ENCODE data around the gene CD151. TPM values are rescaled to one million over a fixed set of nuclear protein-coding genes. Genes with fewer than 3 reads are reported as not detected.

Gene CD151
- total RNA-seq, 2 experiments from 2014 or later, result 23.1 to 54.9 TPM

DNA sequence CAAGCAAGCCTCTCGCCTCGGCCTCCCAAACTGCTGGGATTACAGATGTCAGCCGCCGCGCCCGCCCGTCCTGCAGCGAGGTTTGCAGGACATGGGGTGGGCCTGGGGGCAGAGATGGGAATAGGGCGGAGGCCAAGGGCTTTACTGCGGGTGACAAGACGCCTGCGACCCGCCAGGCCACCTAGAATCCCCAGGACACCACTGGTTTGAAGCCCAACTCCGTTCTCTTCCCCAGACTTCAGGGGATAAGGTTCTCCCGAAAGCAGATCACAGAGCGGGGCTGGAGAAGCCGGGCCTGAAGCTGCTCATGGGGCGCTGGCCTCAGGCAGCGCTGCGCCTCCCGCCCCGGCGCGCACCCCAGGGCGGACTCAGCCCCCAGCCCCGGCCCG is 9.2 kb downstream of the CD151 start:
- peak overlapping the region; percentile 86 for H3K4me3 Mint-ChIP-seq
- no peaks in the 10 kb centered on the region for H3K9me3 Mint-ChIP-seq (ENCODE audit: low read depth)
- H3K27ac Mint-ChIP-seq, result peak overlapping the region; percentile 80
- peaks cover 24% of the 10 kb centered on the region for H3K4me1 Mint-ChIP-seq
- DNase-seq (no peak), ATAC-seq (peak; percentile 49)
- H3K36me3 Mint-ChIP-seq, result peaks cover 7% of the 10 kb centered on the region
- no peaks in the 10 kb centered on the region for H3K27me3 Mint-ChIP-seq
- CTCF ChIA-PET, result interaction anchor here (2.6 kb wide), 1 partner anchor 9 kb away, joined by 11 read pairs; the partner anchor contains the start of gene CD151

DNA sequence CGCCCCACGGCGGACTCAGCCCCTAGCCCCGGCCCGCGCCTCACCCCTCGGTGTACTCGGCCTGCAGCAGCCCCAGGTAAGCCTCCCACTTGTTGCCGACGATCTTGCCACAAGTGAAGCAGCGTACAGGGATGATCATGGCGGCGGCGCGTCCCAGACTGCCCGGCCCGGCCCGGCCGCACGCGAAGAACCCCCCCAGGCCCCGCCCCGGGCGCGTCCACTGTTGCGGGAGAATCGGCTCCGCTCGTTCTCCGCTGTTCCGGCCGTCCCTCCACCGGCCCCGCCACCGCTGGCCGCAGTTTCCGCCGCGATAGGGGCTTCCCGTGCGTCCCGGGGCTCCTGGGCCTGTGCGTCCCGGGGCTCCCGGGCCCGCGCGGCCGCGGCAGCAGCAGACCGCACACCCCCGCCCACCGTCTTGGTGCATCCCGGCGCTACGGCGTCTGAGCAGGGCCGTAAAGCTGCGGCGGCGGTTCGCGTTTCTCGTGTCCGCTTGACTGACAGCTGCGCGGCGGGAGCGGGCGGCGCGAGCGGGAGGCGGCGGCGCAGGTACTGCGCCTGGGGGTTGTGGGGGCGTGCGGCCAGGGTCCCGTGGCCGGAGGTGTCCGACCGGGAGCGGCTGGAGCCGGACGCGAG is 9.7 kb downstream of the CD151 start, which contains the start of the genes POLR2L and TSPAN4:
Gene POLR2L (minus strand): TSS at position 160 of the 633 bp plus-strand sequence. CDS start 21 bp downstream, at position 139.
Gene TSPAN4 (plus strand): TSS at position 483 of the 633 bp plus-strand sequence. CDS start 7,453 bp downstream, outside the sequence.
- H3K4me1 Mint-ChIP-seq, result peaks cover 24% of the 10 kb centered on the region
- no peaks in the 10 kb centered on the region for H3K27me3 Mint-ChIP-seq
- H3K9me3 Mint-ChIP-seq (ENCODE audit: low read depth), result no peaks in the 10 kb centered on the region
- H3K27ac Mint-ChIP-seq, result peak within 1 kb of the TSS; percentile 80
- peak within 1 kb of the TSS; percentile 86 for H3K4me3 Mint-ChIP-seq
- H3K36me3 Mint-ChIP-seq, result peaks cover 7% of the 10 kb centered on the region
- DNase-seq, result peak; percentile 90
- peak; percentile 79 for ATAC-seq
- CTCF ChIA-PET, result interaction anchor here (1.0 to 2.6 kb wide), 5 partner anchors 10 to 78 kb away, joined by 3 to 11 read pairs (median 3); partner anchors contain the start of genes CD151, PNPLA2 and RPLP2

GRCh38 chr11:843086-843734 is 10.5 kb downstream of the CD151 start:
- Mint-ChIP-seq H3K27ac (no peak overlapping the region), H3K9me3 (ENCODE audit: low read depth) (no peaks in the 10 kb centered on the region), H3K27me3 (no peaks in the 10 kb centered on the region), H3K4me1 (peaks cover 24% of the 10 kb centered on the region), H3K36me3 (peaks cover 7% of the 10 kb centered on the region), H3K4me3 (peak overlapping the region; percentile 63)
- DNase-seq (no peak), ATAC-seq (peak; percentile 7)
- CTCF ChIA-PET, result interaction anchor here (0.8 to 2.6 kb wide), 8 partner anchors 9 to 78 kb away, joined by 3 to 11 read pairs (median 4); partner anchors contain the start of genes CD151, PNPLA2 and RPLP2

DNA sequence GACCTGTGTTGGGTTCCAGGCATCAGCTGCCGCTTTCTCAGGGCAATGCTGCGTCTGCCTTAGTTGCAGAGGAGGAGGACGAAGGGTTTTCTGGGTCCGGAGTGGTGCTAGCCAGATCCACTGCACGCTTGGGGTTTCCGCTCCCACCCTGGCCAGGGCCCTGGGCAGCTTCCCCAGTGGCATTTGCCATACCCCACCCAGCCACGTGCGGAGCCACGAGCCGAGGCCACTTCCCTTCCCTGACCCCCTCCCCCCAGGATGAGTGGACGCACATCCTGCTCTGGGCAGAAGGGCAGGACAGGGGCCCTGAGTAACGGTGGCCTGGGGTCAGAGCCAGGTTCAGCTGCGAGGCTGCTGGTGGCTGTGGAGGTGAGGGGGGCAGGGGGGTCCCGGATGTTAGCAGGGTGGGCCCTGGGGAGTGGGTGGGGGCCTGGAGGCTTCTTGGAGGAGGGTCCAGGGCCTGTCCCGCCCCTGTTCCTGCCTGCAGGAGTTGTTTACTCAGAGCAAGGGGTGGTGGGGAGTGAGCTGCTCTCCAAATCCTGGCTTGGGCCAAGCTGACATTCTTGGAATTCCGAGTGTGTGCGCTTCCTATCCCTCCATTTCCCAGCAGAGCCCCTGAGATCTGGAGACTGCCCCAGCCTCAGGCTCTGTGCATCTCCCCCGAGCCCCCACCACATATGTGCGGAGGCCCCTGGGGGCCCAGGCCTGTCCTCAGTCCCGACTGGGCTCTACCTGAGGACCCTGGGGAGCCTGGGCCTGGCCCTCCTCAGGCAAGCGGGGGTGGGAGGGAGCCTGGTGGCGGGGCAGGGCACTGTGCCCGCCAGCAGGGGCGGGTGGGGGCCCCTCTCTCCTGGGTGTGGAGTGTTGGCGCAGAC is 11.3 kb downstream of the CD151 start:
- H3K9me3 Mint-ChIP-seq (ENCODE audit: low read depth), result no peaks in the 10 kb centered on the region
- CTCF ChIA-PET, result interaction anchor here (0.8 to 2.6 kb wide), 7 partner anchors 10 to 34 kb away, joined by 3 to 11 read pairs (median 4); partner anchors contain the start of genes CD151, PNPLA2 and RPLP2
- ATAC-seq, result no peak
- peak overlapping the region; percentile 63 for H3K4me3 Mint-ChIP-seq
- H3K36me3 Mint-ChIP-seq, result peaks cover 7% of the 10 kb centered on the region
- H3K27ac Mint-ChIP-seq, result no peak overlapping the region
- peaks cover 6% of the 10 kb centered on the region for H3K27me3 Mint-ChIP-seq
- peaks cover 29% of the 10 kb centered on the region for H3K4me1 Mint-ChIP-seq
- no peak for DNase-seq

- Mint-ChIP-seq H3K9me3 (ENCODE audit: low read depth) (no peaks in the 10 kb centered on the region), H3K4me1 (peaks cover 29% of the 10 kb centered on the region), H3K4me3 (no peak overlapping the region), H3K36me3 (peaks cover 6% of the 10 kb centered on the region), H3K27me3 (peaks cover 8% of the 10 kb centered on the region), H3K27ac (no peak overlapping the region)
- CTCF ChIA-PET, result no interaction called here
- no peak for DNase-seq
- no peak for ATAC-seq
Observed at GRCh38 chr11:844693-845644, 12.2 kb downstream of the CD151 start.

- no peak overlapping the region for H3K27ac Mint-ChIP-seq
- CTCF ChIA-PET, result interaction anchor here (1.5 kb wide), 1 partner anchor 205 kb away, joined by 8 read pairs; no protein-coding TSS in a partner anchor
Observed at GRCh38 chr11:845872-846495, 13.2 kb downstream of the CD151 start.

DNA sequence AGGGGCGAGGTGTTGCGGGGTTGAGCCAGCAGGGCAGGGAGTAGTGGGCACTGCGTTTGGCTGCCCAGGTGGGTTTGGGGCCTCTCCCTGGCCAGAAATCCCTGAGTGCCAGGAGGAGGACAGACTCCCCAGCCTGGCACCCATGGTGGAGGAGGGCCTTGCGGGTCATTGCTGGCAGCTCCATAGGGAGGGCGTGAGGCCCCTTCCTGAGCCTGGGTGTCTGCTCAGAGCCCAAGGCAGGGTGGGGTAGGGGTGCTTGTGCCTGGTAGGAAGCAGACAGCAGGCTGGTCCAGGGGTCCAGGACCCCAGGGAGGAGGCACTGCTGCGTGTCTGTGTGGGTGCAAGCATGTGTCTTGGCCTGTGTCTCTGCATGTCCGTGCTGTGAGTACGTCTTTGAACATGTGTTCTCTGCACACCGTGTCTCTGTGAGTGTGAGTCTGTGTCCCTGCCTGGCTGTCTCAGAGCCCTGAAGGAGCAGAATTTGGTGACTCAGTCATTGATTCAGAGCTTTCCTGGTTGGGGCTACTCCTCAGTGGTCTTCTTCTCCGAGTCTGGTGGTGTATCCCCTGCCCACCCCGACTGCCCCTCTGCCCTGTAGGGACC is 13.8 kb downstream of the CD151 start:
- CTCF ChIA-PET, result interaction anchor here (1.0 to 2.7 kb wide), 5 partner anchors 9 to 728 kb away, joined by 3 to 13 read pairs (median 8); partner anchors contain the start of gene CD151
- peaks cover 13% of the 10 kb centered on the region for H3K27me3 Mint-ChIP-seq
- H3K4me3 Mint-ChIP-seq, result no peak overlapping the region

More at GRCh38 chr11:845872-846495, 13.2 kb downstream of the CD151 start:
- no peak overlapping the region for H3K4me3 Mint-ChIP-seq
- DNase-seq (no peak), ATAC-seq (no peak)
- peaks cover 19% of the 10 kb centered on the region for H3K4me1 Mint-ChIP-seq
- H3K27me3 Mint-ChIP-seq, result peaks cover 10% of the 10 kb centered on the region
- no peaks in the 10 kb centered on the region for H3K36me3 Mint-ChIP-seq
- H3K9me3 Mint-ChIP-seq (ENCODE audit: low read depth), result no peaks in the 10 kb centered on the region

DNA sequence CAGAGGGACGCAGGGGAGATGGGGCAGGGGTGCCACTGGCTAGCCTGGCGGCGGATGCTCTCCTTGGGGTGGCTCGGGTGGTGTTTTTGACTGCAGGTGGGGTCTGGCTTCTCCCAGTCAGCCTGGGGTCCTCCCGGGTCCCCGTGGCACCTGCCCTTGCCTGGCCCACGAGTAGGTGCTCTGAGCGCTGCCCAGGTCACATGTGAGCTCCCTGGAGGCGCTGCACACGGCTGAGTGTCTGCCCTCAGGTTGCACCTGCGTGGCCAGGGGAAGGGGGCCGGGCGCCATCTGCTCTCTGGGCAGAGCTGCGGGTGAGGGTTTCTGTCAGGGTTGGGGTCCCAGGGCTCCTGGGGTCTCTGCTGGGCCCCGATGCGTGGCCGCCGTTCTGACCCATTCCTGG is 15.1 kb downstream of the CD151 start:
- Mint-ChIP-seq H3K4me3 (no peak overlapping the region), H3K27ac (no peak overlapping the region), H3K27me3 (peaks cover 13% of the 10 kb centered on the region), H3K4me1 (peaks cover 14% of the 10 kb centered on the region), H3K36me3 (no peaks in the 10 kb centered on the region), H3K9me3 (ENCODE audit: low read depth) (no peaks in the 10 kb centered on the region)
- no peak for DNase-seq
- ATAC-seq, result no peak
- CTCF ChIA-PET, result interaction anchor here (0.7 to 2.7 kb wide), 16 partner anchors 7 to 727 kb away, joined by 3 to 41 read pairs (median 4); partner anchors contain the start of genes CD151 and CHID1

More for the DNA sequence above, 13.8 kb downstream of the CD151 start:
- Mint-ChIP-seq H3K27ac (no peak overlapping the region), H3K4me1 (peaks cover 14% of the 10 kb centered on the region), H3K36me3 (no peaks in the 10 kb centered on the region), H3K9me3 (ENCODE audit: low read depth) (no peaks in the 10 kb centered on the region)
- DNase-seq, result no peak
- no peak for ATAC-seq

GRCh38 chr11:848380-848931 is 15.7 kb downstream of the CD151 start:
- no peak overlapping the region for H3K27ac Mint-ChIP-seq
- ATAC-seq (peak; percentile 81), DNase-seq (peak; percentile 74)
- H3K4me1 Mint-ChIP-seq, result peaks cover 13% of the 10 kb centered on the region
- CTCF ChIA-PET, result interaction anchor here (0.7 to 2.7 kb wide), 17 partner anchors 8 to 726 kb away, joined by 3 to 41 read pairs (median 4); partner anchors contain the start of genes AP2A2, CD151 and CHID1
- H3K27me3 Mint-ChIP-seq, result peaks cover 13% of the 10 kb centered on the region
- no peaks in the 10 kb centered on the region for H3K36me3 Mint-ChIP-seq
- H3K4me3 Mint-ChIP-seq, result no peak overlapping the region
- no peaks in the 10 kb centered on the region for H3K9me3 Mint-ChIP-seq (ENCODE audit: low read depth)

GRCh38 chr11:849104-849824 is 16.5 kb downstream of the CD151 start:
- Mint-ChIP-seq H3K9me3 (ENCODE audit: low read depth) (no peaks in the 10 kb centered on the region), H3K36me3 (no peaks in the 10 kb centered on the region), H3K27me3 (peaks cover 13% of the 10 kb centered on the region), H3K27ac (no peak overlapping the region), H3K4me1 (peaks cover 5% of the 10 kb centered on the region), H3K4me3 (no peak overlapping the region)
- peak; percentile 16 for ATAC-seq
- CTCF ChIA-PET, result interaction anchor here (0.7 to 2.7 kb wide), 13 partner anchors 14 to 725 kb away, joined by 3 to 41 read pairs (median 4); partner anchors contain the start of genes AP2A2 and CD151
- DNase-seq, result no peak
